Heart left ventricle (tissue), 16 donors: ENCODE measurements around the gene TUBGCP5. TPM values are rescaled to one million over a fixed set of nuclear protein-coding genes. Genes with fewer than 3 reads are reported as not detected.
A peak's percentile ranks its signal among the peaks of the same experiment; 100 is the strongest.

ENCODE experiments used
- ATAC-seq, 4 donors: fragments of 200-7000 bp; cut with Tn5 transposase; one replicate each; pipeline ENCODE4 v1.9.1; 2020 to 2022; ENCODE audit warnings: moderate library complexity in 4 of 4, mild to moderate bottlenecking in 3 of 4, moderate number of reproducible peaks in 1 of 4
- DNase-seq, 5 donors: peaks; one replicate each; pipeline ENCODE4 v3.0.0-alpha.2; 2020
- H3K27ac ChIP-seq, 12 donors: fragments of 200-600 bp; sonication (generic) in 4 of 12; one replicate each; pipeline versions ENCODE4 v1.5.0 to v1.8.0; 2016 to 2022; ENCODE audit warnings: mild to moderate bottlenecking in 2 of 12
- H3K27me3 ChIP-seq, 9 donors: fragments of 200-600 bp; sonication (generic) in 2 of 9; one replicate each; pipeline versions ENCODE4 v1.5.1 to v1.8.0; 2016 to 2022; ENCODE audit warnings: mild to moderate bottlenecking in 3 of 9
- H3K36me3 ChIP-seq, 9 donors: fragments of 200-600 bp; sonication (generic) in 2 of 9; one replicate each; pipeline versions ENCODE4 v1.5.0 to v1.8.0; 2018 to 2022; ENCODE audit warnings: mild to moderate bottlenecking in 2 of 9
- H3K4me1 ChIP-seq, 12 donors: fragments of 200-600 bp; sonication (generic) in 4 of 12; one replicate each; pipeline versions ENCODE4 v1.5.0 to v1.8.0; 2016 to 2022; ENCODE audit warnings: mild to moderate bottlenecking in 3 of 12
- H3K4me3 ChIP-seq, 12 donors: fragments of 200-600 bp; sonication (generic) in 4 of 12; one replicate each; pipeline versions ENCODE4 v1.5.0 to v1.8.0; 2017 to 2022; ENCODE audit warnings: mild to moderate bottlenecking in 9 of 12, moderate library complexity in 4 of 12
- H3K9me3 ChIP-seq, 12 donors: fragments of 200-600 bp; sonication (generic) in 4 of 12; one replicate each; pipeline versions ENCODE4 v1.5.0 to v1.8.0; 2016 to 2022; ENCODE audit warnings: mild to moderate bottlenecking in 1 of 12
- POLR2A ChIP-seq, 2 donors: fragments of 450-650 bp; IDR thresholded peaks; one replicate each; pipeline ENCODE4 v1.6.1; 2017; ENCODE audit warnings: antibody characterized with exemption in 2 of 2, mild to moderate bottlenecking in 2 of 2, moderate library complexity in 2 of 2
- WGBS, 4 donors: extraction: QIAGEN DNeasy Blood & Tissue Kit in 2 of 4; methylation state at CpG; one replicate each; pipeline versions ENCODE4 v1.1.5 to v1.1.7; 2013 to 2018; 5-methylcytosine and 5-hydroxymethylcytosine counted together
- intact Hi-C, 10 donors: fragments of 100-400 bp; cut with DNase I; formaldehyde crosslinking; loops; one replicate each; pipeline versions ENCODE4 v1.11.1 to v1.14.2; 2022
- polyA plus RNA-seq, 2 donors: library from polyadenylated mRNA; stranded (reverse); fragments of 200-250 nt; gene quantifications; one replicate each; pipeline ENCODE4 v1.2.3, GENCODE V29; 2013
- total RNA-seq, 9 donors: library from RNA; depleted of rRNA in 2 of 9; stranded (reverse); fragments of >200 nt in 2 of 9; fragmentation: NEBNext Ultra II Directional in 3 of 9; extraction: Animal tissue kit (Norgen Biotek cat#: 25700) in 3 of 9; gene quantifications; one replicate each; pipeline versions ENCODE4 v1.1.0 to v1.2.4, GENCODE V29; 2016 to 2023
- TF ChIP-seq, protein P1 (sequence below), 12 donors: fragments of 200-600 bp; sonication (generic) in 4 of 12; IDR thresholded peaks; one replicate each; pipeline versions ENCODE4 v1.5.0 to v1.8.0; 2018 to 2022; ENCODE audit warnings: antibody characterized with exemption in 12 of 12, mild to moderate bottlenecking in 5 of 12
- donor health status: ischemic (EF 13 %, LVEDD 7.1; RV severe dilation, severe dysfunction).
- donor health status: healthy with polysubstance abuse.
- donor health status: DM: no; HTN: yes; CAD: no.
- donor health status: DM: no; HTN: no; CAD: no.
- donor health status: ischemic (EF 25% LVEDD 6.9; RV normal size, moderate dysfunction).
- donor health status: ischemic (EF 25% LVEDD 5.7; RV mildly dilated, moderate dysfunction).
- donor health status: healthy.
- donor health status: DM: yes; HTN: yes; CAD: no.
- donor health status: ischemic (EF 35%, LVEDD 5.7; RV mildly dilated, moderate dysfunction).
- donor health status: nonischemic (EF 11% LVEDD 7.7; RV severe dilation, severe dysfunction).
- donor health status: DM: yes; HTN: yes; CAD: no.
- donor health status: PGD.
- donor health status: ischemic (EF 29% LVEDD 5.4; RV normal size, mild dysfunction).
- donor health status: nonischemic (EF 23%, LVEDD 6.1; RV moderate dilation, normal function).

The TUBGCP5 gene
- total and polyA plus RNA-seq, 11 donors: 4.7 to 14.7 (median 13.0) TPM

DNA sequence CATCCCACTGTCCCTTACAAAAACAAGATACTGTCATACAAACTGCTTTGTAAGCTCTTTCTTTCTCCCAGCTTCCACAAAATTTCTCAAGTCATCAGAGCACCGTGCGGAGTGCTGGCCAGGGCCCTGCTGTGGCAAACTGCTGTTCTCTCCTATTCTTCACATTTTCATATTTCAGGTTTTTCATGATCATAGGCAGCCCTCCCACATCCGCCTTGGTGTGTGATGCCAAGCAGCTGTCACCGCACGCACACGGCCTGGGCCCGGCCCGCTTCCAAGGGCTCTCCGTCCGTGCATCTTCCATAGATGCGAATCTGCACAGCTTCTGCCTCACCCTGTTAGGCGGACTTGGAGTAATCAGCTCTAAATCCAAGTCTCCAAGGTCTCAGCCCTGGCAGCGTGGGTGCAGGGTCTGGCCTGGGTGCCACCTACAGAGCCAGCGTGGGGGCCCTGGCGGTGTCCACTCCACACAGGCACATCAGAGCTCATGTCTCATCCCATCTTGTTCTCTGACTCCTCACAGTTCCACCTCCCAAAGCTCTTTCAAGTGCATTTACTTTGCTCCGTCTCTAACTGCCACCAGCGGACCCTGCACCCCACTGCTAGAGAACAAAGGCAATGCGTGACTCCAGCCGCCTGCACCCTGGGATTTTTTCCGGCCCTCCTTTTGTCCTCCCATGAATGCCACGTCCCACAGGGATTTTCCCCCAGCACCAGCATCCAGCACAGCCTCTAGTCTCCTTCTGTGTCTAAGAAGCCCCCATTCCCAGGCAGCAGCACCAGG lies 86.4 kb downstream of the TUBGCP5 start:
- intact Hi-C loops: no loop called here
- H3K36me3 ChIP-seq: no peaks in the 10 kb centered on the region
- no peaks in the 10 kb centered on the region for H3K9me3 ChIP-seq
- no peak overlapping the region for H3K4me3 ChIP-seq
- 64 to 84% (median 72%) methylated on average over 21 of the region's 21 CpGs for WGBS, 4 donors
- no peaks in the 10 kb centered on the region for H3K27me3 ChIP-seq
- ATAC-seq (no peak), DNase-seq (no peak)
- peak overlapping the region in 2 of 12 donors; percentile 24 to 58 for H3K27ac ChIP-seq
- H3K4me1 ChIP-seq: peaks cover 29 to 96% (median 77%) of the 10 kb centered on the region in 12 donors
- TF ChIP-seq, protein P1, sequence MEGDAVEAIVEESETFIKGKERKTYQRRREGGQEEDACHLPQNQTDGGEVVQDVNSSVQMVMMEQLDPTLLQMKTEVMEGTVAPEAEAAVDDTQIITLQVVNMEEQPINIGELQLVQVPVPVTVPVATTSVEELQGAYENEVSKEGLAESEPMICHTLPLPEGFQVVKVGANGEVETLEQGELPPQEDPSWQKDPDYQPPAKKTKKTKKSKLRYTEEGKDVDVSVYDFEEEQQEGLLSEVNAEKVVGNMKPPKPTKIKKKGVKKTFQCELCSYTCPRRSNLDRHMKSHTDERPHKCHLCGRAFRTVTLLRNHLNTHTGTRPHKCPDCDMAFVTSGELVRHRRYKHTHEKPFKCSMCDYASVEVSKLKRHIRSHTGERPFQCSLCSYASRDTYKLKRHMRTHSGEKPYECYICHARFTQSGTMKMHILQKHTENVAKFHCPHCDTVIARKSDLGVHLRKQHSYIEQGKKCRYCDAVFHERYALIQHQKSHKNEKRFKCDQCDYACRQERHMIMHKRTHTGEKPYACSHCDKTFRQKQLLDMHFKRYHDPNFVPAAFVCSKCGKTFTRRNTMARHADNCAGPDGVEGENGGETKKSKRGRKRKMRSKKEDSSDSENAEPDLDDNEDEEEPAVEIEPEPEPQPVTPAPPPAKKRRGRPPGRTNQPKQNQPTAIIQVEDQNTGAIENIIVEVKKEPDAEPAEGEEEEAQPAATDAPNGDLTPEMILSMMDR (IDR thresholded peaks at IDR 0.05): no peak
- no peak for TF ChIP-seq POLR2A (IDR thresholded peaks at IDR 0.05)

DNA sequence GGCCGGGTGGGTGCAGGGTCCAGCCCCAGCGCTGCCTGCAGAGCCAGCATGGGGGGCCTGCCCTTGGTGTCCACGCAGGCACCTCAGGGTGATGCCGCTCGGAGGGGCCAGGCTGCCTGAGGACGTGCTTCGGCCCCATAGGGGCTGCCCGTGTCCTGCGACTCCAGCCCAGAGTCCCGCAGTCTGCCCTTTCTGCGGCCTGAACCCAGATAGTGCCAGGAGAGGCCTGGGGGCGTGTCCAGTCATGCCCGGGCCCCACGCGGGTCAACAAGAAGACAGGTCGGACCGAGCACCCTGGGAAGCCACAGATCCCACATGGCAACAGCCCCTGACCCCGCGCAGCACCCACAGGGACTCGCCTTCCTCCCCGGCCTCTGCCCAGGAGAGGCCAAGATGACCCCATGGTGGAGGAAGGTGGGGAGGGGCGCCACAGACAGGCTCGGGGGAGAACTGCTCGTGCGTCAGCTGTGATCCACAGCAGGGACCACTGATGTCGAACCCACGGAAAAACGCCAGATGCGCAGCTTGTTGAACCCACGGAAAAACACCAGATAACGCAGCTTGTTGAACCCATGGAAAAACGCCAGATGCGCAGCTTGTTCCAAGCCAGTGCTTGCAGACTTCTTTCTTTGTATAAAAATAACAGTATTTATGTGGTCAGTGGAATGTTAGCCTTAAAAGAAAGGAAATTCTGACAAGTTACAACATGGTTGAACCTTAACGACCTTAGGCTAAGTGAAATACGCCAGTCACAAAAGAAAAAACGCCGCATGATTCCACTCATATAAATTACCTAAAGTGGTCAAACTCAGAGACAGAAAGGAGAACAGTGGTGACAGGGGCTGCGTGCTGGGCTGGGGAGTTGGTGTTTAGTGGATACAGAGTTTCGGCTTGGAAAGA lies 87.7 kb downstream of the TUBGCP5 start:
- peaks cover 0 to 5% (median 3%) of the 10 kb centered on the region in 9 donors for H3K36me3 ChIP-seq
- WGBS, 4 donors: 82 to 90% (median 87%) methylated on average over 33 to 39 of the region's 39 CpGs
- no peak overlapping the region for H3K4me3 ChIP-seq
- no peaks in the 10 kb centered on the region for H3K27me3 ChIP-seq
- ATAC-seq: peak in 1 of 4 donors; percentile 10
- peak in 2 of 5 donors; percentile 49 to 51 for DNase-seq
- no peaks in the 10 kb centered on the region for H3K9me3 ChIP-seq
- intact Hi-C loops: no loop called here
- peaks cover 25 to 94% (median 76%) of the 10 kb centered on the region in 12 donors for H3K4me1 ChIP-seq
- no peak for TF ChIP-seq POLR2A (IDR thresholded peaks at IDR 0.05)
- TF ChIP-seq, protein P1 (IDR thresholded peaks at IDR 0.05): no peak
- H3K27ac ChIP-seq: peak overlapping the region in 11 of 12 donors; percentile 3 to 80 (median 61)

DNA sequence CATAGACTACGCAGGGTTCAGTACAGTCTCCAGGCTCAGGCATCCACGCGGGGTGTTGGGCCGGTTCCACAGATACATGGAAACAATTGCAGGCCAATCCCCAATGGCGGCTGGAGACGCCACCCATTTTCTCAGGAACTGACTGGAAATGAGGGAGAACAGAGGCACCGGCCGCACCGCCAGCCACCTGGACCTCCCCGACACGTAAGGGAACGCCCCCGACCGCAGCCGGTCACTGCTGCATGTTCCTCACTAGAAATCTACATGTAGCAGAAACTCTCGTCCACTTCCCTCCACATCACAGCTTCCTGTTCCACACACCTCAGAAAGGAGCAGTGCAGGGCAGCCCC lies 88.4 kb downstream of the TUBGCP5 start:
- peak overlapping the region in 11 of 12 donors; percentile 3 to 80 (median 64) for H3K27ac ChIP-seq

More for the DNA sequence above, 88.4 kb downstream of the TUBGCP5 start:
- H3K36me3 ChIP-seq: peaks cover 0 to 11% (median 8%) of the 10 kb centered on the region in 9 donors
- 68 to 83% (median 76%) methylated on average over 16 of the region's 16 CpGs for WGBS, 4 donors
- DNase-seq (no peak), ATAC-seq (no peak)
- H3K4me3 ChIP-seq: no peak overlapping the region
- no peaks in the 10 kb centered on the region for H3K9me3 ChIP-seq
- peaks cover 20 to 88% (median 69%) of the 10 kb centered on the region in 12 donors for H3K4me1 ChIP-seq
- TF ChIP-seq, protein P1 (IDR thresholded peaks at IDR 0.05): no peak
- TF ChIP-seq POLR2A (IDR thresholded peaks at IDR 0.05): no peak
- intact Hi-C loops: no loop called here
- H3K27me3 ChIP-seq: no peaks in the 10 kb centered on the region
